ENCODE data around the gene CAND2. TPM values are rescaled to one million over a fixed set of nuclear protein-coding genes. Genes with fewer than 3 reads are reported as not detected.
"Not testable (repeated sequence)": the region's sequence is repeated elsewhere in the genome, so short reads cannot be mapped to it uniquely, and the experiment has no call there.

CAND2 gene
- total RNA-seq, 1 donor from 2014 or later: 1.1 TPM

- intact Hi-C loops (cut with micrococcal nuclease): no loop called here
Measured at GRCh38 chr3:12829886-12830784, 33.7 kb downstream of the CAND2 start.

DNA sequence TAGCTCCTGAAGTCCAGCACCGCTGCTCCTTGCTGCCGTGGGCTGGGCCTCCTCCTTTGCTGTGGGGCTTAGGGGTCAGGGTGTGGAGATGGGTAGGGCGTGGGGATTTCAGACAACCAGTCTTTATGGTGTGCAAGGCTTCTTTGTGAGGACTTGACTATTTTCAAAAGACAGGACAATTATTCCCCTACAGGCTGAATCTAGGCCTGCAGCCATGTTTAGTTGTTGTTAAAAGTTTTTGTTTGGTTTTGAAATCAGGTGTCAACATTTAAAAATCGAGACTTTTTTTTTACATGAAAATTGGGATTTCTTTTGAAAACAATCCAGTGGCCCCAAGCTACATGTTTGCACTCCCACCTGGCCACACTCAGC, 34.3 kb downstream of the CAND2 start:
- intact Hi-C loops (cut with micrococcal nuclease): no loop called here

DNA sequence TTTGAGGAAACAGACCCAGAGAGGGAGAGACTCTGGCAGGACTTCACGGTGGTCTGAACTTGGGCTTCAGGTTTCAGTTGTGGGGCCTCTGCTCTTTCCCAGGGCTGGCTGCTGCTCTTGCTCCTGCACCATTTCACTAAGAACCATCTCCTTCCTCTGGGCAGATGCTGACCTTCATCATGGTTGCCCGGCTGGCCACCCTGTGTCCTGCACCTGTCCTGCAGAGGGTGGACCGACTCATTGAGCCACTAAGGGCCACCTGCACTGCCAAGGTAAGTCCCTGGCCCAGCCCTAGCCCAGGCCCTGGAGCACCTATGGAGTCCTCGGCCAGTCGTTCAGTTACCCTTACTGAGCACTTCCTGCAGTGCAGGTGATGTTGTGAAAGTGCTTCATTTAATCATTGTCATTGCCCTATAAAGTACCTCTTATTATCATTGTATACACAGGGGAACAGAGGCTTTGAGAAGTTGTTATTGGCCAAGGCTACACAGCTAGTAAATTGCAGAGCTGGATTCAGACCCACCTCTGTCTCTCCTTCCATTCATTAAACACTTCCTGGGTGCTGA, 34.9 kb downstream of the CAND2 start:
- intact Hi-C loops (cut with micrococcal nuclease): no loop called here

- intact Hi-C loops (cut with micrococcal nuclease): no loop called here
Measured at GRCh38 chr3:12832350-12833221, 36.1 kb downstream of the CAND2 start.

- intact Hi-C loops (cut with micrococcal nuclease): no loop called here
Measured at GRCh38 chr3:12833222-12834161, 37.0 kb downstream of the CAND2 start.

DNA sequence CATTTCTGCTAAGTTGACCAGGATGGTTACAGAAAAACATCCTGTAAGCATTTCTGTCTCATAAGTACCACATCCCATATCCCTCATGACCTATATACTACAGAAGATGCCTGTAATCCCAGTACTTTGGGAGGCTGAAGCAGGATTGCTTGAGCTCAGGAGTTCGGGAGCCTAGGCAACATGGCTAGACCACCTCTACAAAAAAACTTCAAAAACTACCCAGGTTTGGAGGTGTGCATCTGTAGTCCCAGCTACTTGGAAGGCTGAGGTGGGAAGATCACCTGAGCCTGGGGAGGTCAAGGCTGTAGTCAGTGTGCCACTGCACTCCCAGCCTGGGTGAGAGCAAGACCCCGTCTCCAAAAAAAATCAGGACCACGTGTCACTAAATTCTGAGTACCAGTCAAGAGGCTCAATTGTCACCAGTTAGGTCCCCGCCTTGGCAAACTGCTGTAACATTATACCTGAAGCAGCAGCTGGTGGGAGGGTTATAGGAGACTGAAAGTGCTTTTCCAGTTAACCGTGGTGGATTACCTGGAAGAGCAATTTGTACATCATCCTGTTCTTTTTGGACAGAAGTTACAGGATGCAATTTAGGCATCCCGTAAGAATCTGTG, 38.7 kb downstream of the CAND2 start:
- intact Hi-C loops (cut with micrococcal nuclease): no loop called here

DNA sequence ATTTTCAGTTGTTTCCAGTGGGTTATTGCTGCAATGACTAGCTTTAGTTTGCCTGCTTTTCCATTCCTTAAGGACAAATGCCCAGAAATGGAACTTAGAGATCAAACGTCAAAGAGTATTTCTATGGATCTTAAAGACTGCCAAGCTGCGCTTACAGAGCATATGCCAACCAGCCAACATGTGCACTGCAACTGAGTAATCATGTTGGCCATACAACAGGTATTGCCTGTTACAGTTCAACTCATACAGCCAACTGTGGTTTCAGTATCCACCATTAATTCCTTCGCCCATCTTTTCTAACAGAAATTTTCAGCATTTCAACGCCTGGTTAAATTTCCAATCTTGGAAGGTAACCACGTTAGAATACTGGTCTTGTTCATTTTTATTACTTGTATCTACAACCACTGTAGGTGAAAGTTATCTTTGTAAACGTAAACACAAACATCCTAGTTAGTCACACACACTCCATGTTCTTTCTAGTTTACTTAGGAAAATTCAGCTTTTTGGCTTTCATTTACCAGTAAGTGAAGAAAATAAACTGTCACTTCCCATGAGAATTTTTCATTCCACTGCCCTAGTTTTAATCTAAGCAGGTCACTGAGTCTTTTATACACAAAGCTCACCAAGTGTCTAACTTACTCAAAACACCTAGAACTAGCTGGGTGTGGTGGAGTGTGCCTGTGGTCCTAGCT, 41.0 kb downstream of the CAND2 start:
- intact Hi-C loops (cut with micrococcal nuclease): no loop called here

- intact Hi-C loops (cut with micrococcal nuclease): no loop called here
Measured at GRCh38 chr3:12838179-12838965, 41.9 kb downstream of the CAND2 start.

DNA sequence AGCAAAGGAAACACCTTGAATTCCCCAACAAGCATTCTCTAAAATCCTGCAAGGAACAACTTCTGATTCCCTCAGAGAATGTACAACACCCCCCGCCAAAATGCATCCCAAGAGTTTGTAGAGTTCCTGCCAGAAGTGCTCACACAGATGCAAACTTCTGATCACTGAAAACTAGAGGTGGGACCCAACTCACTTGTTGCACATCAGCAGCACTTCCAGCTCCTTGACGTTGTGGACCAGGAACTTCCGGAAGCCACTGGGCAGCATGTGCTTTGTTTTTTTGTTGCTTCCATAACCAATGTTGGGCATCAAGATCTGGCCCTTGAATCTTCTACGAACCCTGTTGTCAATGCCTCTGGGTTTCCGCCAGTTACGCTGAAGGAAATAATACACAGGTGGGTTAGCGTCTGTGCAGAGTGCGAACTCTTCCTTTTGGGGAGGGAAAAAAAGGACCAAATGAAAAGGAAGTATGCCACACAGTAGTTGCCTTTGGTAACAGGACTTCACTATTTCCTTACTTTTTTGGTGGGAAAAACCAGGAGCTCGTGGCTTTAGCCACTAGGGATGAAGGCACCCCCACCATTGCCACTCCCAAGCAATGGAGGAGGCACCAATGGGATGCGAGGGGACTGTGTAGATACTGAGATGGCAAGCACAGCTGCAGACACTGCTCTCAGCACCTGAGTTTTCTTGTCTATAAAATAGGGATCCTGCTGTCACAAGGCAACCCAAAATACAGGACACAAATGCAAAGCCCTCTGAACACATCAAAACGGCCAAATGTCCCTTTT, 42.9 kb downstream of the CAND2 start:
- intact Hi-C loops (cut with micrococcal nuclease): no loop called here

DNA sequence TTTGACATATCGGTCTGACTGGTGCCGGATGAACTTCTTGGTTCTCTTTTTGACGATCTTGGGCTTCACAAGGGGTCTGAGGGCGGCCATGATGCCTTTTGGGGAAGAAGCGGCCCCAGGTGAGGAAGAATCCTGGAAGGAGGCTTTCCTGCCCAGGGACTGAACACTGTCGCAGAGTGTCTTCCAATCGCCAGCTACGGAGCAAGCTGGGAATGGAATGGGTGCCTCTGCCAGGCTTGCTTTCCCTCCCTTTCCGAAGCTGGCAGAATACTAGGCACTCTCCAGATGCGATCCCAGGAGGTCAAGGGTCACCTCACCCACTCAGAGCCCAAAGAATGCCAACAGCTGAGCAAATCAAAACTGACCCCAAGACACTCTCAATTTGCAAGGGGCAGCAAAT, 43.7 kb downstream of the CAND2 start:
- intact Hi-C loops (cut with micrococcal nuclease): loop anchor here (2.0 kb wide), 2 partner anchors 29 to 177 kb away; no protein-coding TSS in a partner anchor

- intact Hi-C loops (cut with micrococcal nuclease): loop anchor here (1.0 to 2.0 kb wide), 3 partner anchors 30 to 579 kb away; no protein-coding TSS in a partner anchor
Measured at GRCh38 chr3:12840591-12841148, 44.2 kb downstream of the CAND2 start.

DNA sequence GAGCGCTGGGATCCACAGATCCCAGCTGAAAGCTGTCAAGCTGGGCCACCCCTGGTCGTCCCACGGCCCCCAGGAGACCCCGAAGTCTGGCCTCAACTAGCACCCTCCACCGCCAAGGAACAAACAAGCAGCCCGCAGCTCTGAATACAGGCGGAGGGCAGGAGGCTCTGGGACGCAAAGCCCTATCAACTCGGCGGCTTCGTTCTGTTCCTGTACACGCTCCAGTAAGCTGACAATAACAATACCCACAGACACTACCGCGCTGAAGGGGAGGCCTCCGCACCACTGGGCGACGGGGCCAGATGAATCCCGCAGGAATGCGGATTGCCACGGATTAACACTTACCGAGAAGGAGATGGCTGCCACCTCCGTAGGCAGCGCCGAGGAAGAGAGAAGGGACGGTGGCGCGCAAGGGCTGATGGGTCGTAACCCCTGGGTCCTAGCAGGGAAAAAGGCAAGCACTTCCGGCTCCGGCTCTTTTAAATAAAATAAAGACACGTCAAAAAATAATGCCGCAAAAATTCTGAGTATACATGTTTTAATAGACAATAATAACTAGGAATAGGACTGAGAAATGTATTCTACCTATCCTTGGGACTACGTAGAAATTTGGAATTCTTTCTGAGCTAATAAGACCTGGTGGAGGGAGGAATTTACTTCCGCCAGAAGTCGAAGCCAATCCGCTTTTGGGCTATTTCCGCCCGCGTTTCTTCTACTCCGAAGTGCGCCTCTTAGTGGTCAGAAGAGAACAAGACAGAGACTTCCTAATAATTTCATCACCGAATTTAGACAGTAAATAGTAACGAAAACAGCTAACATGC, 44.9 kb downstream of the CAND2 start, which contains the start of gene RPL32:
TSS of gene RPL32 (minus strand) at position 417 of the 821 bp plus-strand sequence. CDS start 1,328 bp downstream, outside the sequence.
- intact Hi-C loops (cut with micrococcal nuclease): loop anchor here (1.0 to 2.0 kb wide), 3 partner anchors 31 to 578 kb away; no protein-coding TSS in a partner anchor

- intact Hi-C loops (cut with micrococcal nuclease): loop anchor here (1.0 to 2.0 kb wide), 3 partner anchors 31 to 577 kb away; no protein-coding TSS in a partner anchor
Measured at GRCh38 chr3:12841970-12842328, 45.5 kb downstream of the CAND2 start.

DNA sequence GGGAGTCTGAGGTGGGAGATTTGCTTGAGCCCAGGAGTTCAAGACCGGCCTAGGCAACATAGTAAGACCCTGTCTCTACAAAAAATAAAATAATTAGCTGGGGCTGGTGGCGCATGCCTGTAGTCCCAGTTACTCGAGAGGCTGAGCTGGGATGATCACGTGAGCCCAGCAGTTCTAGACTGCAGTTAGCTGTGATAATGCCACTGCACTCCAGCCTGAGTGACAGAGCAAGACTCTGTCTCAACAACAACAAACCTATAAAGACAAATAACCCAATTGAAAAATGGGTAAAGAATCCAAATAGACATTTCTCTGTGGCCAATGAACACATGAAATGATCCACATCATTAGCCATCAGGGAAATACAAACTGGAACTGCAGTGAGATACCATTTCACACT, 46.0 kb downstream of the CAND2 start:
- intact Hi-C loops (cut with micrococcal nuclease): no loop called here

- intact Hi-C loops (cut with micrococcal nuclease): no loop called here
Measured at GRCh38 chr3:12845811-12846210, 49.3 kb downstream of the CAND2 start.

- intact Hi-C loops (cut with micrococcal nuclease): no loop called here
Measured at GRCh38 chr3:12852201-12852600, 55.7 kb downstream of the CAND2 start.

DNA sequence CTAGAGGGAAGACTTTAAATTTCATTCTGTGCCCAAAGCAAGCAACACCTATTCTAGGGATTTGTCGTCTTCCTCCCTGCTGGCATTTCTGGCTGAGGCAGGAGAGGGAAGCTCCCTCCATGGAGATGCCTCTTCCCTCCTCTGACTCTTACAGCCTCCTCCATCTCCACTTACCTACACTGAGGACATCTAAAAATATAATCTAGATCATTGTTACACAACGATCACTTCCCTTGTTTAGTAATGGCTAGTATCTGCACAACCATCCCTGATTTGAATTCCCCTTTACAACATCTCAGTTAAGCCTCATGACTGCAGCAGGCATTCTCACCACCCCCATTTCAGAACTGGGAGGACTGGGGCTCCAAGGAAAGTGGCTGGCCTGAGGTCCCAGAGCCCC, 57.4 kb downstream of the CAND2 start:
- intact Hi-C loops (cut with micrococcal nuclease): not testable (repeated sequence)

Measured in T-helper 2 cell treated with Interferon-gamma antibody and Interleukin-4, amounts not matched to agents 100 ng/mL and 5 ng/mL, for 36 hours (primary cell).